Calu3 (cell line): ENCODE results near the gene POMT2. TPM values are rescaled to one million over a fixed set of nuclear protein-coding genes. Genes with fewer than 3 reads are reported as not detected.

ENCODE experiments used
- BruUV-seq: library from RNA; stranded (reverse); fragments of 400-500 nt; replicated peaks from 2 replicates; lab custom pipeline; 2021; lab: Mats Ljungman, UMichigan
- CTCF ChIA-PET: fragments of 300-600 bp; sonication (Branson Sonifier 250); formaldehyde crosslinking; loops from one replicate; lab custom pipeline; 2022; ENCODE audit warnings: antibody characterized with exemption; lab: Charles Lee
- DNase-seq: peaks from one replicate; pipeline ENCODE4 v3.0.0; 2022
- H3K27ac Mint-ChIP-seq: one replicate; pipeline ENCODE4 v1.8.0; 2022; ENCODE audit warnings: mixed read lengths; ENCODE audit not compliant: unreplicated experiment
- H3K27me3 Mint-ChIP-seq: one replicate; pipeline ENCODE4 v1.8.0; 2022; ENCODE audit warnings: mixed read lengths; ENCODE audit not compliant: unreplicated experiment
- H3K36me3 Mint-ChIP-seq: one replicate; pipeline ENCODE4 v1.8.0; 2022; ENCODE audit warnings: mild to moderate bottlenecking, moderate library complexity, mixed read lengths; ENCODE audit not compliant: insufficient read depth, unreplicated experiment
- H3K4me1 Mint-ChIP-seq: one replicate; pipeline ENCODE4 v1.8.0; 2022; ENCODE audit warnings: mild to moderate bottlenecking, low read depth, mixed read lengths; ENCODE audit not compliant: unreplicated experiment
- H3K4me3 Mint-ChIP-seq: one replicate; pipeline ENCODE4 v1.8.0; 2022; ENCODE audit warnings: mild to moderate bottlenecking, low read depth, moderate library complexity, mixed read lengths; ENCODE audit not compliant: unreplicated experiment
- H3K9me3 Mint-ChIP-seq: one replicate; pipeline ENCODE4 v1.8.0; 2022; ENCODE audit warnings: low read depth, mixed read lengths; ENCODE audit not compliant: unreplicated experiment
- intact Hi-C: fragments of 100-400 bp; cut with micrococcal nuclease; formaldehyde crosslinking; loops from one replicate; pipeline ENCODE4 v1.10.0; 2022; ENCODE audit not compliant: unreplicated experiment
- total RNA-seq: library from RNA; stranded (reverse); gene quantifications from 2 replicates; pipeline ENCODE4 v1.2.3, GENCODE V29; 2022
- TF ChIP-seq, protein P1 (sequence below): fragments of 200-600 bp; IDR thresholded peaks from one replicate; pipeline ENCODE4 v1.8.0; 2022; ENCODE audit warnings: antibody characterized with exemption; ENCODE audit not compliant: unreplicated experiment

POMT2 gene
- total RNA-seq, 1 experiment from 2014 or later: 21.7 TPM

DNA sequence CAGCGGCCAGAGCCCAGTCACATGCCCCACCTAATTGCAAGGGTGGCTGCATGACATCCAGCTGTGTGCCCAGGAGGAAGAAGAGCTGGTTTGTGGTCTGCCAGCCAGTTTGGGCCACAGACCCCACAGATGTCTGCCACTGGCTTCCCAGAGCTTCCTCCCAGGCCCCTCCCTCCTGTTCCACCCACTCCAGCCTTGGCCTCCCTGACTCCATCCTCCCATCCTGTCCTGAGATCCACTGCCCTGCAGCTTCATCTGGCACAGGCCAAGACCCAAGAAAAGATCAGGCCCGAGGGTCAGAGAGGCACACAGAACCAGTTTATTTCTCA is 55.5 kb downstream of the POMT2 start:
- CTCF ChIA-PET: no interaction called here
- BruUV-seq: no TSS peak
- Mint-ChIP-seq H3K36me3 (no peaks in the 10 kb centered on the region), H3K9me3 (no peaks in the 10 kb centered on the region), H3K27me3 (peaks cover 73% of the 10 kb centered on the region), H3K4me1 (no peaks in the 10 kb centered on the region), H3K4me3 (no peak overlapping the region), H3K27ac (no peak overlapping the region)
- intact Hi-C loops: no loop called here
- DNase-seq: no peak
- TF ChIP-seq, protein P1, sequence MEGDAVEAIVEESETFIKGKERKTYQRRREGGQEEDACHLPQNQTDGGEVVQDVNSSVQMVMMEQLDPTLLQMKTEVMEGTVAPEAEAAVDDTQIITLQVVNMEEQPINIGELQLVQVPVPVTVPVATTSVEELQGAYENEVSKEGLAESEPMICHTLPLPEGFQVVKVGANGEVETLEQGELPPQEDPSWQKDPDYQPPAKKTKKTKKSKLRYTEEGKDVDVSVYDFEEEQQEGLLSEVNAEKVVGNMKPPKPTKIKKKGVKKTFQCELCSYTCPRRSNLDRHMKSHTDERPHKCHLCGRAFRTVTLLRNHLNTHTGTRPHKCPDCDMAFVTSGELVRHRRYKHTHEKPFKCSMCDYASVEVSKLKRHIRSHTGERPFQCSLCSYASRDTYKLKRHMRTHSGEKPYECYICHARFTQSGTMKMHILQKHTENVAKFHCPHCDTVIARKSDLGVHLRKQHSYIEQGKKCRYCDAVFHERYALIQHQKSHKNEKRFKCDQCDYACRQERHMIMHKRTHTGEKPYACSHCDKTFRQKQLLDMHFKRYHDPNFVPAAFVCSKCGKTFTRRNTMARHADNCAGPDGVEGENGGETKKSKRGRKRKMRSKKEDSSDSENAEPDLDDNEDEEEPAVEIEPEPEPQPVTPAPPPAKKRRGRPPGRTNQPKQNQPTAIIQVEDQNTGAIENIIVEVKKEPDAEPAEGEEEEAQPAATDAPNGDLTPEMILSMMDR: no peak

DNA sequence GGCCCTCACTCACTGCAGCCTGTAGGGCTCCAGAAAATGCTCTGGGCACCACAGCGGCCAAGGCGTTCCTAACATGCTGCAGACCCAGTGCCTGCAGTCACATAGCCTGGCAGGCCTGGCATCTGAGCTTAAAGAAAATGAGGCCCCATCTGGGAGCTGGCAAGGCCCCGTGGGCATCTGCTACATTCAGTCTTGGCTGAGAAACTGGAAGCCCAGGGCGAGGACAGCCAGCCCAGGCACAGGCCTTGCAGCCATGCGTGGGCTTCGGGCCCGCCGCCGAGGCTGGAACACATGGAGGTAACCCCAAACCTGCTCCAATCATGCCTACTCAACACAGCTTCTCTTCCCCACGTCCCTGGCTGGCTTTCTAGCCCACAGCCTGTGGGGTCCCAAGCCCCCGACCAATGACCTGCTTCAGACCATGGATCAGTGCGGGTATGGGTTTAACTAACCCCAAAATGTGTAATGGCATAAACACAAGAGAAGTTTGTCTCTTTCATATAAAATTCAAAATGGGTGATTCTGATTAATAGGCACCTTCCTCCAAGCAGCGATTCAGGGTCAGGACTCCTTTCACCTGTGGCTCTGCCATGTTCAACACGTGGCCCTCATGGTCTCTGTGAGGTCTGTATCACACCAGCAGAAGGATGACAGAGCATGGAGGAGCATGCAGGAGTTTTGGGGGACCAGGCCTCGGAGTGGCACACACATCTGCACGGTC is 56.1 kb downstream of the POMT2 start:
- TF ChIP-seq, protein P1: no peak
- Mint-ChIP-seq H3K36me3 (no peaks in the 10 kb centered on the region), H3K9me3 (no peaks in the 10 kb centered on the region), H3K27me3 (peaks cover 73% of the 10 kb centered on the region), H3K27ac (no peak overlapping the region), H3K4me3 (no peak overlapping the region), H3K4me1 (no peaks in the 10 kb centered on the region)
- no peak for DNase-seq
- CTCF ChIA-PET: no interaction called here
- no TSS peak for BruUV-seq
- intact Hi-C loops: no loop called here

DNA sequence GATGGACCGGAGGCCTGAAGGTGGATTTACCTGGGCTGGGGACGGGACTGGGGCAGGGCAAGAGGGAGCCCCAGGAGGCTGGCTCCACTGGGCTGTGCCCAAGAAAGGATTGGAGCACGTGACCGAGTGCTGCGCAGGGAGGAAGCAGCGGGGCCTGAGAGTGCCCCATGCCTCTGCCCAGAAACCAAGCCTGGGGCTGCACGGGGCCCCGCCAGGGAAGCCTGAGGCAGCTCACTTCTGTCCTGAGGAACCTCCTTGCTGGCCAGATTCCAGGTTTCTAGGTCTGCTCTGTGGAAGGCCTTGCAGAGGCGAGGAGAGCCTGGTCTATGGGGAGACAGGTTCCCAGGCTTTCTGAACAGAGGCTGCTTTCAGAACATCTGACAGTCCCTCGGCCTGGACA is 60.1 kb downstream of the POMT2 start:
- H3K4me1 Mint-ChIP-seq: no peaks in the 10 kb centered on the region
- H3K27ac Mint-ChIP-seq: no peak overlapping the region
- TF ChIP-seq, protein P1: no peak
- no peaks in the 10 kb centered on the region for H3K9me3 Mint-ChIP-seq
- DNase-seq: no peak
- no peak overlapping the region for H3K4me3 Mint-ChIP-seq
- CTCF ChIA-PET: no interaction called here
- BruUV-seq: no TSS peak
- intact Hi-C loops: no loop called here
- no peaks in the 10 kb centered on the region for H3K36me3 Mint-ChIP-seq
- H3K27me3 Mint-ChIP-seq: peaks cover 77% of the 10 kb centered on the region

DNA sequence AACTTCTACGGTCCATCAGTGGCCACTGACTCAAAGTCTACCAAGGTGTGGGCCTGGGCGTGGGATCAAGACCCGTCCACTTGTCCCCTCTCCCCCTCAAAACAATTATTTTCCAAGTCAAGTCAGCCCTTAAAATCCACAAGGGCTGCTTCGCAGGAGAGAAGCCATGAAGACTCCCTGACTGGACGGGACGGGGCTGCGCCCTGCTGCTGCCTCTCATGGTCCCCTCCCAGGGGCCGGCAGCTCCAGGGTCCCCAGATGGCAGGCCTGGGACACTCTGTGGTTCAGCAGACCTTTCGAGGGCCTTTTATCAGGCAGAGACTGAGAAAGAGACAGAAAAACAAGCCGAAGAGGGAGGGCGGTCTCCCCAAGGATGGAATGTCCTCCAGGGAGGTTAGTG is 60.5 kb downstream of the POMT2 start:
- Mint-ChIP-seq H3K27me3 (peaks cover 81% of the 10 kb centered on the region), H3K36me3 (no peaks in the 10 kb centered on the region), H3K9me3 (no peaks in the 10 kb centered on the region), H3K27ac (no peak overlapping the region), H3K4me1 (no peaks in the 10 kb centered on the region), H3K4me3 (no peak overlapping the region)
- intact Hi-C loops: no loop called here
- no peak for DNase-seq
- CTCF ChIA-PET: no interaction called here
- TF ChIP-seq, protein P1: no peak
- BruUV-seq: no TSS peak
